CD4-positive, alpha-beta T cell treated with Interleukin-15 for 1 hour (primary cell): ENCODE data around the gene ALDH1L1.

Source experiments
- DNase-seq: peaks from one replicate; pipeline ENCODE4 v3.0.0-alpha.2; 2020

Gene ALDH1L1

GRCh38 chr3:126153695-126154360, 26.6 kb downstream of the ALDH1L1 start:
- DNase-seq, result no peak

DNA sequence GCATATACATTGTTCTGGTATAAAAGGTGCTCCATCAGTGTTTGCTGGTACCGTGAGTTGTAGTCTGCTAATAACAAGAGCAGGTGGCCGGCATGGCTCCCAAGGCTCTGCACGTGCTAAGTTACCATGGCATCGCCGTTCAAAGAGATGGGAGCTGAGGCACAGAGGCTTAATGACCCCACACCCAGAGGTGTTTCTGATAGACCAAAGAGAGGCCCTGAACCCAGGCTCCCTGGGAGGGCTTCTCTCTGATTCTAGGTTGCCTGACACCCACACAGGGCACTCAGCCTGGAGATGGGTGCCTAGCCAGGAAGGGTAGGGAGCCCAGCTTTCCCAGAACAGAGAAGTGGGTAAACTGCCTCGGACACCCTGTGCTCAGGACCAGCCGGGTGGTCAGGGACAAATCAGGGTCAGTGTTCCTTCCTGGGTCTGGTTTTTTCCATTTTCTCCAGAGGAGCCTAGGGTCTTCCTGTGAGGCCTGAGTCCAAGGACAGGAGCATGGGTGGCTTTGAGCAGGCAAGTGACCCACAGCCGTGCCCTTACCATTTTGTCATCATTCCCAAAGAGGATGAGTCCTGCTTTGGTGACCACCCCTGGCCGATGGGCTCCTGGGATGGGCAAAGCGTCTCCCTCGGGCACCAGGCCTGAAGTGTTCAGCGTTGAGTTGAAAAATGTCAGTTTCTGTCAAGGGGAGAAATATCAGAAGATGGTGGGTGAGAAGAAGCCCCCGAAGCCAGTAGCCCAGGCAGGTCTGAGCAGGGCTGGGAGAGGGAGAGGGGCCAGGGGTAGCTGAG, 27.3 kb downstream of the ALDH1L1 start:
- no peak for DNase-seq

DNA sequence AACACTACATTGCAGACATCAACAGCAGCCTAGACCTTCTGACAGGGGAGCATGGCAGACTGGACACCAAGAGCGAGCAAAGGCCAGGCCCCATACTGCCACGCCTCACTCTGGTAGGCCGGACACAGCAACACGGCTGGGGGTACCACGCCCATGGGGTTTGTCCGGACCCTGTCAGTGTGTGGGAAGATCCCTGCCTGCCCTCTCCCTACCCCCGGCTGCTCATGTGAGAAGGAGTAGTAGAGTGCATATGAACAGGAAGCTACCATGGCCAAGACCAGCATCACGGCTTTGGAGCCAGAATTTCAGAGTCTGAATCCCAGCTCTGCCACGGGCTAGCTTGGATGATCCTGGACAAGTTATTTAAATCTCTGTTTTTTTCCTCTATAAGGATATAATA, 27.9 kb downstream of the ALDH1L1 start:
- no peak for DNase-seq

DNA sequence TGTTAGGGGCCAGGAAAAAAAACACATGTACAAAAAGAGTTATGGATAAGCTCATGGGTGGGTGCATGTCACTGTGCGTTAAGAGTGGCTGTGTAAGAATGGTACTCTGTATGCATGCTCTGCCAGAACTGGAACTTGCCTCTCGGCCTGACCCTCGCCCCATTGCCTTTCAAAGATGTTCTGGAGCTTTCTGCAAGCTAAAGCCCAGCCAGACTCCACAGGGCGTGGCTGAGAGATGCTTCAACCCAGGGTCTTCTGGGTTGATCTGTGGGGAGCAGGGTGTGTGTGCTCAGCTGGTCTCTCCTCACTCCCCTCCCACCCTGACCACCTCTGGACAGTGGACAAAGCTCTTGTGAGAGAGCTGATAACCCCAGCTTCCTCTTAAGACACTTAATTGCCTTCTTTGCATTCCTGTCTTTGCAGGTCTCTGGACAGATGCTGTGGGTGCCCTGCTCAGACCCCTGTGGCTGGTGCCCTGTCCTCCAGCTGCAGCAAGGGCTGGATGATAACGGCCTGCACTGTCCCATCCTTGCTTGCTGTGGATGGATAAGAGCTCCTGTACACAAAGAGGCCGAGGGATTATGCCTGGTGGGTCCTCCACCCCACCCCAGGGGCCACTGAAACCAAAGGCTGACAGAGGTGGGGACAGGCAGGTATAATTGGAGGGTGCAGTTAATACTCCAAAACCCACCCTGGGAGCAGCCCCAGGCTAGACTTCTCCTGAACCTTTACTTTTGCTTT, 28.7 kb downstream of the ALDH1L1 start:
- no peak for DNase-seq

DNA sequence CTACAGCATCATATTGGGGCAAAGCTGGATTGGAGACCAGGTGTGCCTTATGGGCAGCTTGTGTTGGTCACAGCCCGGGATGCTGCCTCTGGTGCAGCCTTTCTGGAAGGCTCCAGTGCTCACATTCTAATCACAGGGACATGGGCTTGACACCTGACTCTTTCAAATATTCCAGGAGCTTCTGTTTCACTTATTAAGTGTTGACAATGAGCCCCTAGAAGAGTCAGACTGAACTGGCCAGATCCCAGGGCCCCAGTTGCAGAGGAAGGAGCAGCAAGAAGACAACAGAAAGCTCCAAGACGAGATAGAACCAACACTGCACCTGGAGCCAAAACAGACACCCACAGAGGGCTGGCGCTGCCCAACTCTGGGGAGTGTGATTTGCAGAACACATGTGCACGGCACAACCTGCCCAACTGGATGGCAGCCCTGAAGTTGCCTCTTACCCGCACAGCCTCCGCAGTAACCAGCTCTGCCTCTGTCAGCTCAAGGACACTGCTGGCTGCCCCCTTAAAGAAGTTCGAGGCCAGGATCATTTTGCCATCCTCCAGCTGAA, 30.3 kb downstream of the ALDH1L1 start:
- DNase-seq, result no peak

GRCh38 chr3:126149256-126149902, 31.0 kb downstream of the ALDH1L1 start:
- peak; percentile 11 for DNase-seq

DNA sequence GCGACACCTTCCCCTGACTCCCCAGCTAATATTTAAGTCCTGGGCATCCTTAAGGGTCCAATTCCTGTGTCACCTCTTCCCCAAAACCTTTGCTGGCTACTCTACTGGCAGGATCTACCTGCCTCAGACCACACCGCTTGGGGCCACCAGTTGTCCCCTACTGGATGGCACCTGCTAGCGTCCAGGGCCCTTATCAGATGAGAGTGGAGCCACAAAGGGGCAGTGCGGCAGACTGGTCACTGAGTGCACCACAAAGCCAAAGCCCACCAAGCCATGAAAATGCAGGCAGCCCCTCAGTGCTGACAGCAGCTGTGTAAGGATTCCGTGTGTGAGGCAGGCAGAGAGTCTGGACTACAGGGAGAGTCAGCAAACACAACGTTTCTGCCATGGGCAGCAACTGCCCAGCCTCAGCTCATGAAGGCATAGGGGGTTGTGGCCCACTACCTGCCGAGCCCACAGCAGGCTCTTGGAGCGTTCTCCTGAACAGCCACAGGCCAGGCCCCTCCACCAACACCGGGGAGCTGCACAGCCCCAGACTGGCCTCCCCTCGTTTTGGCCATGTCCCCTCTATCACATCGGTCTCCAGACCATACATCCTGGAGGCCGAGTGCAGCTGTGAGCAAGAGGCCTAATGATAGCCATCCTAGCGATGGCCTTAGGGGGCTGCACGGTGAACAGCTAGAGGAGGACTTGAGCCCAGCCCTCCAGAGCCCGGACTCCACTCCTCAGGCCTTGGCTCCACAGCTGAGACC, 32.3 kb downstream of the ALDH1L1 start:
- peak; percentile 12 for DNase-seq

- no peak for DNase-seq
Observed at GRCh38 chr3:126147147-126147931, 33.0 kb downstream of the ALDH1L1 start.

- DNase-seq, result peak; percentile 9
Observed at GRCh38 chr3:126146525-126147146, 33.8 kb downstream of the ALDH1L1 start.

GRCh38 chr3:126146034-126146433, 34.4 kb downstream of the ALDH1L1 start:
- peak; percentile 9 for DNase-seq

DNA sequence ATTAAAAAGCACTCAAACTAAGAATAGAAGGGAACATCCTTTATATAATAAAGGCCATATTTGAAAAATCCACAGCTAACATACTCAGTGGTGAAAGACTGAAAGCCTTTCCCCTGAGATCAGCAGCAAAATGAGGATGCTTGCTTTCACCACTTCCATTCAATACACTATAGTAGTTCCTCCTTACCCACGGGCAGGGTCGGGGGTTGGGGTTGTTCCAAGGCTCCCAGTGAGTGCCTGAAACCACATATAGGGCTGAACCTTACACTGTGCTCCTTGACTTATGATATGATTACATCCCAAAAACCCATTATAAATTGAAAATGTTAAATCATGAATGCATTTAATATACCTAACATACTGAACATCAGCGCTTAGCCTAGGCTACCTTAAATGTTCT, 37.7 kb downstream of the ALDH1L1 start:
- no peak for DNase-seq

GRCh38 chr3:126137490-126138130, 42.8 kb downstream of the ALDH1L1 start:
- DNase-seq, result peak; percentile 4

DNA sequence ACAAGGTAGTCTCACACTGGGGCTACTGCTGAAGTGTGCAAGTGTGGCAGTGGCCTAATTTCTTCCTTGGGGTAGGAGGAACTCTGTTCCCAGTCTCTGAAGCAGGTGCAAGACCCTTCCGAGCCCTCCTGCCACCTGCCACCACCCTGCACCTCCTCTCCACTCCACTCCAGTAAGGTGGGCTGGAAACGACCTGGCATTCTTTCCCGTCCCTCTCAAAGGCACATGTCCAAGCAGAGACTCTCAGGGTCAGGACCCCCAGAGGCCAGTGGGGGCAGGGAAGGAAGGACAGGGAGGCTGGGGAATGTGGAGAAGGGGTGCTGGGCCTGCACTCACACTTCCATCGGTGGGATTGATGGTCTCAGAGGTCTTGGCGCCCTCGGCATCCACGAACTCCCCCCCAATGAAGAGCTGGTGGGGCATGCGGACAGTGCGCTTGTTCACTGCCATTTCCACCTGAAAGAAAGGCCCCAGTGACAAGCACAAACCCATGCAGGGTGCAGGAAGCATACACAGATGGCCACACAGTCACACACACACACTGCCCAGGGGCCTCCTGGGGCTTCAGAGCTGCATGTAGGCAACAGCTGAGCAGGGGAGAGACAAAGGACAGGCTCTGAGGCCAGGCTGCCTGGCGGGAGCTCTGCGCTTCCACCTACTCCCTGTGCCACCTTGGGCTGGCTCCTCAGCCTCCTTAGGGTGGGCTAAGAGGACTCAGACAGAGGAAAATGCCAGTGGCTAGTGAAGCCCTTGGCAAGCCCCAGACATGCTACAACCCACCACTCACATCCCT, 43.8 kb downstream of the ALDH1L1 start:
- DNase-seq, result peak; percentile 6

GRCh38 chr3:126135406-126136076, 44.8 kb downstream of the ALDH1L1 start:
- peak; percentile 10 for DNase-seq

DNA sequence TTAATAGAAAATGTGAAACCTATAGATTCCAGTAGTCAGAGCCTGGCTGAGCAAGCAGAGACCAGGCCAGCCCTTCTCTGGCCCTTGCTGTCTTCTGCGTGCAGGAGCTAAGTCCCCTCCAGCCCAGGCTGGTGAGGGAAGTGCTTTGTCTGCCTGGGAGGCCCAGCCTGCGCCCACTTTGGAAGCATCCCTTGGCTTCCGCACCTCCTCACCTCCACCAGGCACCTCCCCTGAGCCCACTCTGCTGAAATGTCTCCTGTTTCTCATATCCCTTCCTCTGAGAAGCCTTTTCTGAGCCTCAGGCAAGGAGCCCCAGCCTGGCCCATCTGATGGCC, 45.3 kb downstream of the ALDH1L1 start:
- no peak for DNase-seq

DNA sequence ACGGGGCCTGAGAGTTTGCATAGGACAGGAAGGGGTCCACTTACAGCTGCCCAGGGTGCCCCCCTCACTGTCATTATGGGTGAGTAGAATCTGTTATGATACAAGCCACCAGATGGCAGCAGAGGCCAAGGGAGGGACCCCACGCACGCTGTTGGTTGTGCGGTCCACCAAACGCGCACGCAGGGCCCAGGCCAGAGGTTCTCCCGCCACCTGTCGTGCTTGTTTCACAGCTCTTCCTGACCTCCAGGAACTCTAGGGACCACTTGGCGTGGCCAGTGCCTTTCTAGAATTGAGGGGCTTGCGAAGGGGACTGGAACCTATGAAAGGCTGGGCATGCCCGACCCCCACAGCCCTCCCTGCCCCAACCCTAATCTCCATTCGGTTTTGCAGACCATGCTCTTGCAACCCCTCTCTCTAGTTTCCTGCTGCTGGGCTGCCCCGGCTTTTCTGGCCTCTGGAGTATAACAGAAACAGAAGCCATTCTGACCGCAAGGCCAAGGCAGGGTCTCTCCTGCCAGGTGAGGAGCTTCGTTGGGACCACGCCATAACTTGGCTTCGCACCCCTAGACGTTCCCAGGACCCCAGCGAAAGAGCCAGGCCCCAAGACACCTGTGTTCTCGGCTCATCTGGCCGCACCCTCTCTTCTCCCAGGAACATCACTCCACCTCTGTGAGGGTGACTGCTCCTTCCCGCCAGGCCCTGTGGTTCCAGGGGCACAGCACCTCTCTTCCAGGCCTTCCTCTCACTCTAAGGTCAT, 46.0 kb downstream of the ALDH1L1 start:
- DNase-seq, result peak; percentile 26

DNA sequence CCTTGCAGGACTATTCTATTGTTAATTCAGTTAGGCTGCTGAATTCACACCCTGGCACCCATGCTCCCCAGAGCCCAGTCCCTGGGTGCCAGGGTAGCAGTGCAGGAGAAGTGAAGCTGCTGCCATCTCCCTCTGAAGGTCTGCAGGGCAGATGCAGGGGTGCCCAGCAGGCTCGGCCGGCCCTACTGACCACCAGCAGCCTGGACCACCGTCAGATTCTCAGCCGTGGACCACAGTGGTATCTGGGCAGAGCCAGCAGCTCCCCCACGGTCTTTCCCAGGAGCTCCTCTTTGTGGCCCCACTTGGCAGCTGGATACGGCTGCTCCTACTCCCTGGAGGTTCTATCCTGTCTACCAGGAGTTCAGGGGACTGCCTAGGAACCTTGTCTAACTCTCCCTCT, 46.8 kb downstream of the ALDH1L1 start:
- DNase-seq, result peak; percentile 12
